ENCODE measurements around the gene MYF5. TPM values are rescaled to one million over a fixed set of nuclear protein-coding genes. Genes with fewer than 3 reads are reported as not detected.
"Not testable (repeated sequence)": the region's sequence is repeated elsewhere in the genome, so short reads cannot be mapped to it uniquely, and the experiment has no call there.

MYF5 gene
- not detected in 2 replicates for total RNA-seq

- no peak for DNase-seq (ENCODE audit: low read depth in 2 of 2)
Observed at GRCh38 chr12:80716696-80717469, at the start of gene MYF5. MYF5 (plus strand) TSS chr12:80716912; CDS start chr12:80717064, 152 bp downstream.

GRCh38 chr12:80670214-80670613, 46.5 kb upstream of the MYF5 start:
- no peak for DNase-seq (ENCODE audit: low read depth in 2 of 2)

- DNase-seq (ENCODE audit: low read depth in 2 of 2) = not testable (repeated sequence)
Observed at GRCh38 chr12:80676042-80676636, 40.6 kb upstream of the MYF5 start.

GRCh38 chr12:80676856-80677255, 39.9 kb upstream of the MYF5 start:
- DNase-seq (ENCODE audit: low read depth in 2 of 2) = no peak

GRCh38 chr12:80677994-80678393, 38.7 kb upstream of the MYF5 start:
- DNase-seq (ENCODE audit: low read depth in 2 of 2) = no peak

GRCh38 chr12:80679346-80680131, 37.2 kb upstream of the MYF5 start:
- DNase-seq (ENCODE audit: low read depth in 2 of 2) = no peak

- no peak for DNase-seq (ENCODE audit: low read depth in 2 of 2)
Observed at GRCh38 chr12:80681287-80681686, 35.4 kb upstream of the MYF5 start.

- DNase-seq (ENCODE audit: low read depth in 2 of 2) = no peak
Observed at GRCh38 chr12:80681786-80682185, 34.9 kb upstream of the MYF5 start.

GRCh38 chr12:80684077-80684495, 32.6 kb upstream of the MYF5 start:
- DNase-seq (ENCODE audit: low read depth in 2 of 2) = no peak

- no peak for DNase-seq (ENCODE audit: low read depth in 2 of 2)
Observed at GRCh38 chr12:80690090-80690489, 26.6 kb upstream of the MYF5 start.

GRCh38 chr12:80690513-80690912, 26.2 kb upstream of the MYF5 start:
- DNase-seq (ENCODE audit: low read depth in 2 of 2) = no peak

- DNase-seq (ENCODE audit: low read depth in 2 of 2) = no peak
Observed at GRCh38 chr12:80692114-80692513, 24.6 kb upstream of the MYF5 start.

GRCh38 chr12:80697270-80697887, 19.3 kb upstream of the MYF5 start:
- no peak for DNase-seq (ENCODE audit: low read depth in 2 of 2)

GRCh38 chr12:80698256-80698655, 18.5 kb upstream of the MYF5 start:
- DNase-seq (ENCODE audit: low read depth in 2 of 2) = no peak

- DNase-seq (ENCODE audit: low read depth in 2 of 2) = no peak
Observed at GRCh38 chr12:80698847-80699542, 17.7 kb upstream of the MYF5 start.

- DNase-seq (ENCODE audit: low read depth in 2 of 2) = no peak
Observed at GRCh38 chr12:80700327-80700726, 16.4 kb upstream of the MYF5 start.

- no peak for DNase-seq (ENCODE audit: low read depth in 2 of 2)
Observed at GRCh38 chr12:80701388-80701787, 15.3 kb upstream of the MYF5 start.

GRCh38 chr12:80702889-80703805, 13.6 kb upstream of the MYF5 start:
- no peak for DNase-seq (ENCODE audit: low read depth in 2 of 2)

- DNase-seq (ENCODE audit: low read depth in 2 of 2) = no peak
Observed at GRCh38 chr12:80704420-80704819, 12.3 kb upstream of the MYF5 start.

GRCh38 chr12:80707126-80707829, 9.4 kb upstream of the MYF5 start, which contains the start of gene MYF6:
MYF6 (plus strand) TSS chr12:80707634; CDS start chr12:80707720, 86 bp downstream.
- no peak for DNase-seq (ENCODE audit: low read depth in 2 of 2)
